SKM-1 (cell line): ENCODE data around the gene L1CAM.

Source experiments
- DNase-seq: peaks from one replicate; lab custom pipeline; 2025; ENCODE audit not compliant: unreplicated experiment; lab: John Stamatoyannopoulos, UW

The L1CAM gene

DNA sequence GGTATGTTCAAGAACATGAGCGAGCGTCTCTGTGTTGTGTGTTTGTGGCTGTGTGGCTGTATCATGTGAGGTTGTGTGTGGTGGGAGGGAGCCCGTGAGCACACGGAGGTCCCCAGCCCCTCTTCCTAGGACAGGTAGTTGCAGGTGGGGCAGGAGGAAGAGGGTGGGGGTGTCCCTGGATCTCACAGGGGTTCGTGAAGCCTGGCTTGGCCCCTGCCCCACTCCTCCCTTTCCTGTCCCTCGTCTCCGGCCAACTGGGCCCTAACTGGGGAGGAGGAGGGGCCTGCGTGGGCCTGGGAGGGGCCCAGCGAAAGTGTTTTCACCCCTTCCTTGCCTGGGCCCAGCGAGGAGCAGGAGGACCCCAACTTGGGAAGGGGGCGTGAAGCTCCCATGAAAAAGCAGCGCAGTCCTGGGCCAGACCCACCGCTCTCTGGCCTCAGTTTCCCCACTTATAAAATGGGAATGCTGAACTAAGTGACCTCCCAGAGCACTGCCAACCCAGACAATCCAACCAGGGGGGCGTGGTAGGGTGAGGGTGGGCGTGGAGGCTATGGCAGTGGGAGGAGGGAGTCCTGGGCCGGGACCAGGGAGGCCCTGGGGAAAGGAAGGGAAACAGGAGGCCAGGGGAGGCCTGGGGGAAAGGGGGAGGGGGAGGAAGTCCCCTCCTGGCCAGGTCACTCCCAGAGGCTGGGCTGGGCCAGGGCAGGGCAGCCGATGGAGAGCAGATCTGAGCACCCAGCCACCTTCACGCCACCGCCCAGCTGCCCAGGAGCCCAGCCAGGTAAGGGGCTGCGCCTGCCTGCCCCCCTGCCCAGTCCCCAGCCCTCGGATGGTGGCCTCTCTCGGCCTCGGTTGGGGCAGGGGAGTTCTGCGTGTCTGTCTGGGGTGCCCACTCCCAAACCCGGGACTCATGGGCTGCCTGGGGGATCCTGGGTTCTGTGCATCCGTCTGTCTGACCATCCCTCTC is 18.3 kb upstream of the L1CAM start, which contains the start of gene AVPR2:
TSS of gene AVPR2 (plus strand) at position 683 of the 967 bp plus-strand sequence. CDS start 473 bp downstream, outside the sequence.
- no peak for DNase-seq

DNA sequence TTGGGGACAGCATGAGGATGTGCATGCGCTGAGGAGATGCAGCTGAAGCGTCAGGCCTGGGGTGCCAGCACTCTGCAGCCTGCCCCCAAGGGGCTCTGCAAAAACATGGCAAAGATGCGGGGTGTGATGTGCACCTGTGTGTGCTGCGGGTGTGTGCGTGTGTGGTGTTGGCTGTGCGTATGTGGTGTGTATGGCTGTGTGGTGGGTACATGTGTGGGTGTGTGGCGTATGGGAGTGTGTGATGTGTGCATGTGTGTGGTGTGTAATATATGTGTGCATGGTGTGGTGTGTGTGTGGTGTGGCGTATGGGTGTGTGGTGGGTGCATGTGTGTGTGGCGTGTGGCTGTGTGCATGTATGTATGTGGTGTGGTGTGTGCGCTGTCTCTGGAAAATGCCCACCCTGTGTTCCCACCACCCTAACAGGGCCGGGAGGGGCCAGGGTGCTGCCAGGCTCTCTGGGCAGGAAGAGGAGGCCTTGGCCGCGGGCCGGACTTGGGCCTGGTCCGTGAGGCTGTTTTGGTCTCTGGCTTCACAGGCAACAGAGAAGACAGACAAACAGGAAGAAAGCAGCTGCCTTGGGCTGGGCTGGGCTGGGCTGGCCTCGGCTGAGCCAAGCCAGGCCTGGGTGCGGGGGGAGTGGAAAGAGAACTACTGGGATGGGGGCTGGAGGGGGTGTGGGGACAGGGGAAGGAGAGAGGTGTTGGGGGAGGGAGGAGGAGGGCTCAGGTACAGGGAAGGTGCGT is 17.4 kb upstream of the L1CAM start:
- DNase-seq = no peak

DNA sequence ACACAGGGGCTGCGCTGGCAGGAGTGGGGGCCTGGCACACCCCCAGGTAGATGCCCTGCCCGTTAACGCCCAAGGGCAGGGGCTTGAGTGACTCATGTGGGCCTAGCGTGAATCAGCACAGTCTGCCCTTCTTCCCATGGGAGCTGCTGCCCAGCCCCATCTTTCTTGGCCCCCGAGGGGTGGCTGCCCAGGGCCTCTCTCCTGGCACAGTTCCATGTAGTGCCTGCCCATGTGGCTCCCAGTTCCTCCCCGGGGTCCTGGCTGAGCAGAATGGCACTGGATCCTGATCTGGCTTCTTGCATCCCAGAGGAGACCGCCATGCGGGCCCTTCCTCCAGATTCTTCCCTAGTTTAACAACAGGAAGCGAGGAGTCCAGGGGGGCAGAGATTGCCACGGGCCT is 16.4 kb upstream of the L1CAM start:
- DNase-seq = no peak

DNA sequence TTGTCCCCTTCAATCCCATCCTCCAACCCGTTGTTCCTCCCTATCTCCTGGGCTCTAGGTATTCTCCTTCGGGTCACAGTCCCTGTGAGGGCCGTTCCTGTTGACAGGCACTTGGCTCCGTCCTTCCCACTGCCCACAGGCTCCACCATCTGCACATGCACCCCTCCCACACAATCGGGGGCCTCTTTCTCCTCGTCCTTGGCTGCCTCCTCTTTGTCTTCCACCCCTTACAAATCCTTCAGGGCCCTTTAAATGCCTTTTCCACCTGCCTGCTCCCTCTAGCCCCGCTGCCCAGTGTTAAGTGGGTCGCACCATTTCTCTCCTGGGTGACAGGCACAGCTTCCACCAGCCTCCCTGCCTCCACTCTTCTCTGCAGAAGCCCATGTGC is 15.8 kb upstream of the L1CAM start:
- no peak for DNase-seq

DNA sequence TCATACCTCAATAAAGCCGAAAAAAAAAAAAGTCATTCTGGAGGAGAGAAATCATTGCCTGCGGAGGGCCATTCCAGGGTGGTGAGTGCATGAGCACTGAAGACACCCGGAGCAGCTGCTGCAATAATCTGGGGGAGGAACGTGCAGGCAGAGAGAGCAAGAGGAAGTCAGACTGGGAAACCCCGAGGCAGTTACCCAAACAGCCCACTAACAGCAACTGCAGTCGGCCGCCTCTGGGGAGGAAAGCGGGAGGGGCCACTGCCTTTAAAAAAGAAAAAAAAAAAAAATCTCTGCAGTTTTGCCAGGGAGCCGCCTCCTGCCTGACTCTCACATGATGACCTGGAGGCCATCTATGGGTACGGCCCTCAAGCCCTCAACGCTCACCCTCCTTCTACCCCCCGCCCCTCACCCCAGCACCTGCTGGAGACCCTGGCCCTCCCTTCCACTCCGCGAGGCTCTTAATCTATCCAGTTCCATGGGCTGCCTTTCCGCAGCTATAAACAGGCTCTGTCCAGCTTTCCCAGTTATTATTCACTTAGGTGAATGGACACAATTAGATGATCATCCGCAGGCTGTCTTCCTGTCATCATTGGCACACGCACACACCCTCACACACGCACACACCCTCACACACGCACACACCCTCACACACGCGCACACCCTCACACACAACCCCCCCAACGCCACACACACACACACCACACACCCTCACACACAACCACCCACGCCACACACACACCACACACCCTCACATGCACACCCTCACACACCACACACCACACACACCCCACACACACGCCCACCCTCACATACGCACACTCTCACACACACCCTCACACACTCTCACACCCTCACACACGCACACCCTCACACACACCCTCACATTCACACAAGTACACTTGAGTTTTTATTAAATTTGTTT is 15.1 kb upstream of the L1CAM start:
- peak; percentile 50 for DNase-seq

DNA sequence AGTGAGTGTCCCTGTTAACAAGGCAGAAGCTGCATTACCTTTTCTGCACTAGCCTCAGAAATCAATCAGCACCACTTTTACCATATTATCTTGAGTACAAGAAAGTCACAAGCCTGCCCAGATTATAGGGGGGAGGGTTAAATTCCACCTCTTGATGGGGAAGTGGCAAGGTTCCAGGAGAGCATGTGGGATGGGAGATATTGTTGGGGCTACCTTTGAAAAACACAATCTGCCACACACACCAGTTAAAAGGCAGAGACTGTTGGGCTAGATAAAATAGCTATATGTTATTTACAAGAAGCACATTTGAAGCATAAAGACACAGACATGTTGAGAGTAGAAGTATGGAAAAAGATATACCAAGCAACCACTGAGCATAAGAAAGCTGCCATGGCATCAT is 11.9 kb upstream of the L1CAM start:
- DNase-seq = no peak

DNA sequence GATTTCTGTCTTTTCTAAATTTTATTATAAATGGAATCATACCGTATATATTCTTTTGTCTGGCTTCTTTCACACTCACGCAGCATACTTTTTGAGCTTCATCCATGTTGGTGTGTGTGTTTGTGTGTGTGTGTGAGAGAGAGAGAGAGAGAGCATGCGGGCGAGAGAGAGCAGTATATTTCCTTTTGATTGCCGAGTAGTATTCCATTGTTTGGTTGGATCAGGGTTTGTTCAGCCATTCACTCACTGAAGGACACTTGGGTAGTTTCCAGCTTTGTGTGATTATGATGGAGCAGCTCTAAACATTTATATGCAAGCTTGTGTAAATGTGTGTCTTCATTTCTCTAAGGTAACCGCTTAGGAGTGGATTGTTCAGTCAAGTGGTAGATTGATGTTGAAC is 3.1 kb upstream of the L1CAM start:
- DNase-seq = no peak

DNA sequence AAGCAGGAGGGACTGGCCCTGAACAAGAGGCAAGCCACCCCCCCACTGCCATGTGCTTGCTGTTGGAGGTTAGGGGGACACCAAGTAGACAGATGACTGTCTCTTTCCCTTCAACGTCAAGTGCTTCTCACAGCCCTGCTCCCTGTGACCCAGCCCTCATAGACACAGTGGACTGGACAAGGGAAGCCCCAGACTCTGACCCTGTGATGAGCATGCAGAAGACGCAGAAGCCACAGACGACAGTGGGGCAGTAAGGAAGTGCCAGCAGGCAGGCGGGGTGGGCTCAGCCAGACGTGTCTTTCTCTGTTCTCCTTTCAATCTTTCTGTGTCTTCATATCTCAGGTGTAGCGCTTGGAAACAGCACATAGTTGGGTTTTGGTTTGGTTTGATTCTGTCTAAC is 2.4 kb upstream of the L1CAM start:
- DNase-seq = no peak

DNA sequence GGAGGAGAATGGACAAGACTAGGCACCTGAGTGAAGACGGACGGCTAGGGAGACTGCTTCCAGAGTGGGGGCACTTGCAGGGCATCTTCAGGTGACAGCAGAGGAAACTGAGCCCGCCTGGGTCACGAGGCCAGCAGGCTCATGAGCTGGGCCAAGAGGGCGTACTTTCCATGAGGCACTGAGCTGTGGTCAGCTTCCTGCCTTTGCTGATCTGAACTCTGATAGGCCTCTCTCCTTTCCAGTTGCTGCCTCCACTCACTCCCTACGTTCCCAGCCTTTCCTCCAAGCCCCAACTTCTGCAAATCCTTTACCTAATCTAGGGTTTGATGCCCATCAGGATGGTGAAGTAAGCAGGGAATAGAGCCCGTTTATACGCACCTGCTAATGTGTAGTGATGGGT is 1.4 kb upstream of the L1CAM start:
- DNase-seq = no peak

DNA sequence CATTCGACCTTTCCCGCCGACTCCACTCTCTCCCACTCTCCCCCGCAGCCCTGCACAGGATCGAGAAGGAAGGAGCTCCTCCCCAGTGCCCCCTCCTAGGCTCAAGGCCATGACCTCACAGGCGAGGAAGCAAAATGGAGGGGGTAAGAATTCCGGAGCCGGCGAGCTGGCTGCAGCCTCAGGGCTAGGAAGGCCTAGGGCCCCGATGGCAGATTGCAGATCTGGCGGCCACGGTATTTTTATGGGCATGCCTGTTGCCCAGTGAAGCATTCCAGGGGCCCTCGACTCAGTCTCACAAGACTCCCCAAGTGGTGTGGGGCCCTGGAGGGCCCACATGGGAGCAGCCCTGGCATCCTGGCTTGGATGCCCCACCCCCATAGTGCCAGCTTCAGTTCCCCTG is 942 bp upstream of the L1CAM start:
- no peak for DNase-seq

DNA sequence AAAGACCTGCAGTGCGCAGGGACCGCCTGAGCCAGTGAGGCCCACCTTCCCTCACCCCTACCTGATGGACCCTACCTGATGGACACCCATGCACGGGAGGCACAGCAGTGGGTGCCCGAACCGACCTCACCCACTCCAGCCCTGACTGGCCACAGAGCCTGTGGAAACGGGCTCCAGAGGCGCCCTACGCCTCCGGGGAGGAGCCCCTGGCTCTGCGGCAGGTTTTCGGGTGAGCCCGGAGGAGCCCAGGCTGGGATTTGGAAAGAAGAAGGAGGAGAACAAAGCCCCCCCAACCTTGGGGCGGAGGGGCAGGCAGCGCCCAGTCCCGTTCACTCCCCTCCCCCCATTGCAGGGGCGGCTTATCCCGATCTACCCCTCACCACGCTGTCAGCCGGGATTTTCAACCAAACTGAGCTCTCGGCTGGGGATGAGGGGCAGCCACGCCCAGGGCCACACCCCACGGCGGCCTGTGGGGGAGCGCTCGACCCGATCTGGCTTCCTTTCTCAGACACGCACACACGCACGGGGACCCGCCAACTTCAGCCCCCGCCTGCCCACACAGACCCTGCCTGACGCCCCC is 675 bp downstream of the L1CAM start:
- DNase-seq = no peak

DNA sequence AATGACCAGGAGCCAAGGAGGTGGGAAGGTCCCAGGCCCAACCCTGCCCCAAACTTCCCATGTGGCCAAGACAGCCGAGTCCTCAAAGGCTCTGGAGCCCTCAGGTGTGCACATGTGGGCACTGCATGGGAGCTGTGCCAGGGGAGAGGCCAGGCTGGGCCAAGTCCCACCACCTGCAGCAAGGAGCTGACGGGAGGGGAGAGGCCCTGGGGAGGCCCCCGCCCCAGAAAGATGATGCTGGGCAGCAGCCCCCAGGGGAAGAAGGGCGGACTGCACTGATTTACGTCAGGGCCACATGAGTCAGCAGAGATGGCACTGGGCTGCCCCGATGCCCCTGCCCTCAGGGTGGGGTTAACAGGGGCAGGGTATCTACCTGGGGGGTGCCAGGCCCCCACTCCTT is 1.4 kb downstream of the L1CAM start:
- no peak for DNase-seq

DNA sequence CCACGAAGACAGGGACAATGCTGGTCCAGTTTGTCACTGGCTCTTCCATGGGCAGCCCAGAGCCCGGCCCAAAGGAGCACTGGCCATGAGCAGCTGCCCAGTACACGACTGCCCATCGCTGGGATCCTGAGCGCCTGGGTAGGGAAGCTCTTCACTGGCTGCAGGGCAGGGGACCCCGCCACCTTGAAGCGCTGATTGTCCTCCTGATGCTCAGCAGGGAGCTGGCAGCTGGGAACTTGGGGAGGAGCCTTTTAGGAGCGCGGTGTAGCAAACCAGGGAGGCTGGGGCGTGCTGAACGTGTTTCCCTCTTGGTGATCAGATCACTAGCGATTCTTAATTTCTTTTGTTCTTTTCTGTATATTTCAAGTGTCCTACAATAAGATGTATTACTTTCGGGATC is 1.8 kb downstream of the L1CAM start:
- no peak for DNase-seq

DNA sequence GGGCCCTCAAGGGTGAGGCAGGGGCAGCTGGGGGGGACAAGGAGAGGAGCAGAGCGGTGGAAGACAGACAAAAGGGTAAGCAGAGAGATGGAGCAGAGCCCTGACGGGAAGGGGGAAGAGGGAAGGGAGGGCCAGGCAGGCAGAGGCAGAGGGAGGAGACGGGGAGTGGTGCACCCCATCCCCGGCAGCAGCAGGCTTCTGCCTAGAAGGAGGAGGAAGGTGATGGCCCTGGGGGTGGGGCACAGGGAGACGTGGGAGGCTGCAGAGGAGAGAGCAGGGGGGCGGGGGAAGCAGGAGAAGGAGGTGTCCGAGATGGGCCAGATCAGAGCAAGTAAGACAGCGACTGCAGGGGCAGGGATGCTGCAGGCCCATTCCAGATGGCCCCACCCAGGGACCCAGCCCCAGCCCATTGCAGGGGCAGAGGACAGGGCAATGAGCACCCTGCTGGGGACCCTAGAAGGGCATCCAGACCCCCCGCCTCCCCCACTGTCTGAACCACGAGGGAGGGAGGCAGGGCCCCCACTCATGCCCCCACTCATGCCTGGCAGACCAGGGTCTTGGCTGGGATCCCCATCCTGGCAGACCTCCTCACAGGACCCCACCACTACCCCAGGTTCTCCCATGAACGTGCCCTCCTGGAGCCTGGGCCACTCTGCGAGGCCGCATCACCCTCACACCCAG is 2.7 kb downstream of the L1CAM start:
- no peak for DNase-seq

DNA sequence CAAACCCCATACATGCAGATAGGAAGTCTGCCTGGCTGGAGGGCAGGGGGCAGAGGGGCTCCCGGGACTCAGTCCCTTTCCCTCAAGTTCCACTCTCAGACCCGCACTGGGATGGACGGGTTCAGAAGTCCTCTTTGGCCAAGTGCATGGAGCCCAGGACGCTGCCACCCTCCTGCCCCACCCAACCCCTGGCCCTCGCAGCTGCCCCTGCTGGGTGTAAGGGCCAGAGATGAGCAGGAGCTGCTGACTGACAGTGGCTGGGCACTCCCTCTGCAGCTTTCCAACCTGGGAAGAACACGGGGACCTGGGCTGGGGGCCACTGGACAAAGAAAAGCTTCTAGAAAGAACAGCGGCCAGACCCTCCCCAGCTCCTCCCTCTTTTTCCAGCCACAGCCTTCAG is 3.4 kb downstream of the L1CAM start:
- DNase-seq = no peak

DNA sequence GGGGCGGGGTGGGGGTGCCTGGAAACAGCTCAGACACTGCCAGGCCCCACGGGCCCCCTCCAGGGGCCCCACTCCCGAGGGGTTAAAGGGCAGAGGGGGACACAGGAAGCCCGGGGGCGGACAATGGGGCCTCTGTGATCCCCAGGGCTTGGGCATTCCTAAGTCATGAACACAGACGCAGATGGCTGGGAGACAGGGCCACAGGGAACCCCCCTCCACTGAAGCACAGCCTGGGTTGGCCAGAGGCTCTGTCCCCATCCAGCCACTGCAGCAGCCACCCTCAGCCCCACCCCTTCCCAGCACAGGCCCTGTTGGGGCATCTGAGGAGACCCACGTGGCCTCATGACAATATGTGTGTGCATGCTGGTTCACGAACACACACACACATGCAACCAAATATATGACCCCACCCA is 3.9 kb downstream of the L1CAM start:
- no peak for DNase-seq

DNA sequence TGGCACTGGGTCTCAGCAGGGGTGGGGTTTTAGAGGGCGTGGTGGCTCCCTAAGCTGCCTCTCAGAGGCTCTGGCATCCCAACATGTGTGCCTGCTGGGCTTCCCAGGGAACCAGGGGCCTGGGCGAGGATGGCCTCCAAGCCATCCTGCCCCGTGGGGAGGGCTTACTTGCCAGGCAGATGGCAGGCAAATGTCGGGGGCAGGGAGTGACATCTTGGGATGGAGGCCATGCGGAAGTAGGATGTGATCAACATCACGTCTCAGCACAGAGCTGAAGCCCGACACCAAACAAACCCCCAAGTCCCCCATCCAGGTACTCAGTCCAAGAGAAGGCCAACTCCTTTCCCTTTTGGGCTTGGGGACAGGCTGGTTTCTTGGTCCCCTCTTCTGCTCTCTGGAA is 4.7 kb downstream of the L1CAM start:
- DNase-seq = no peak

DNA sequence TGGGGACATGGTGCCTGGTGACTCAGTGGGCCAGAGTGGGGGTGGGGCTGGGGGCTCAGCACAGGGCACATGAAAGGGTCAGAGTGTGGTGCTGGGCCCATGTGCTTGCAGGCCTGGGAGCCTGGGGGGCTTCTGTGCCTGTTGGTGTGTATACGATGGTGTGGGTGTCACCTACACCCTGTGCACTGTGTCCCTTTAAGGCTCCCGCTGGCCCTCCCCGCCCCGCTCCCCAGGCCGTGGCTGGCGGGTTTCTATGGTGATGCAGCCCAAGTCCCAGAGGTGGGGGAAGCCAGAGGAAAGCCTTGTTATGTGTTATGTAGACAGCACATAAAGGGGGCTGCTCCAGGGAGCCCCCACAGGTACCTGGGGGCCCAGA is 5.5 kb downstream of the L1CAM start:
- DNase-seq = no peak

DNA sequence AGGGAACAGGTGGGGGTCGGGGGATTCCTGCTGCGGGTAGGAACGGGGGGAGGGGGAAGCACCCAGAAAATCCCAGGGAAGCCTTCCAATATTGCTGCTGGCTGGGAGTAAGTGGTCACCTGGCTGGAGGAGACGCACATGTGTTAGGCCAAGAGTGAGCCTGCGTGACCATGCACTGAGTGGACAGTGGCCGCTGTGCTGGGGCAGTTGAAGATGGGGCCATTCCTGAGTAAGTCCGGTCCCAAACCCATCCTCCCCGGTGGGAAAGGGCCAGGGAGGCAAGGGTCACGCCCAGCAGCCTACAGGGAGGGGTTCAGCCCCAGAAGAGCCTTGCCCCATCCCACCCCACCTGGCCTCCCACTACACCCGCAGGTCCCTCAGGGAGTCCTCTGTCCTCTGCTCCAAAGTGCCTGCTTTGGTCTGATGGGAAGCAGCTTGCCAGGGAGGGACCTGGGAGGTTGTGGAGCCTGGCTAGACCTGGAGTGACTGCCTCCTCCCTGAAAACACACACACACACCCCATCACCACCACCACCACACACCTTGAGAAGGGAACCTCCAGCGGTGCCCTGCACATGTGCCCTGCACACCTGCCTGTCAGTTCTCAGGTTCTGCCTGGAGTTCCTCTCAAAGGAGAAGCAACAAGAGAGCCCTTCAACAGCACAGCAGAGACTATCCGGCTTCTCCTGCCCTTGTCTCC is 6.1 kb downstream of the L1CAM start:
- DNase-seq = no peak
